HepG2 (cell line): Measurements from ENCODE around the gene FUT1. TPM values are rescaled to one million over a fixed set of nuclear protein-coding genes. Genes with fewer than 3 reads are reported as not detected.

ENCODE experiments used
- ATF1 ChIP-seq: IDR thresholded peaks from 2 replicates; pipeline ENCODE4 v1.6.1; 2016; ENCODE audit warnings: mild to moderate bottlenecking, control low read depth
- CC2D1A ChIP-seq: sonication (generic); formaldehyde crosslinking; IDR thresholded peaks from 2 replicates; pipeline ENCODE4 v1.8.1; 2023; ENCODE audit warnings: mild to moderate bottlenecking, missing genetic modification reagents
- EEA1 ChIP-seq: sonication (generic); formaldehyde crosslinking; IDR thresholded peaks from 2 replicates; pipeline ENCODE4 v1.5.1; 2020; ENCODE audit warnings: mild to moderate bottlenecking, missing genetic modification reagents, borderline replicate concordance
- ETV5 ChIP-seq: IDR thresholded peaks from 2 replicates; pipeline ENCODE4 v1.6.1; 2018; ENCODE audit warnings: missing biosample characterization, missing genetic modification reagents, inconsistent platforms, borderline replicate concordance
- GABPA ChIP-seq, 2 experiments: IDR thresholded peaks; 2 replicates each; pipeline ENCODE4 v1.6.1; 2011 to 2016; ENCODE audit warnings: low read depth in 2 of 2, low read length in 1 of 2, missing biosample characterization in 1 of 2, missing genetic modification characterization in 1 of 2
- HNF4A ChIP-seq: sonication (generic); formaldehyde crosslinking; IDR thresholded peaks from 2 replicates; pipeline ENCODE4 v1.4.0; 2020; ENCODE audit warnings: missing genetic modification reagents
- JDP2 ChIP-seq: sonication (generic); formaldehyde crosslinking; IDR thresholded peaks from 2 replicates; pipeline ENCODE4 v1.8.1; 2022; ENCODE audit warnings: missing genetic modification reagents, borderline replicate concordance
- SP4 ChIP-seq: sonication (generic); formaldehyde crosslinking; IDR thresholded peaks from 2 replicates; pipeline ENCODE4 v1.8.1; 2023; ENCODE audit warnings: mild to moderate bottlenecking, missing genetic modification reagents
- YY1 ChIP-seq: IDR thresholded peaks from 2 replicates; pipeline ENCODE4 v1.6.1; 2011; ENCODE audit warnings: low read length, low read depth, moderate library complexity, mild to moderate bottlenecking; ENCODE audit not compliant: insufficient read depth, insufficient replicate concordance
- ZBTB7B ChIP-seq: sonication (generic); formaldehyde crosslinking; IDR thresholded peaks from 2 replicates; pipeline ENCODE4 v1.4.0; 2020; ENCODE audit warnings: missing genetic modification reagents
- ZC3H13 ChIP-seq: sonication (generic); formaldehyde crosslinking; IDR thresholded peaks from 2 replicates; pipeline ENCODE4 v1.8.1; 2023; ENCODE audit warnings: mild to moderate bottlenecking, missing genetic modification reagents, moderate library complexity
- ZNF225 ChIP-seq: sonication (generic); formaldehyde crosslinking; IDR thresholded peaks from 2 replicates; pipeline ENCODE4 v1.4.0; 2020; ENCODE audit warnings: mild to moderate bottlenecking, missing genetic modification reagents
- ZNF33A ChIP-seq: sonication (generic); formaldehyde crosslinking; IDR thresholded peaks from 2 replicates; pipeline ENCODE4 v1.5.1; 2020; ENCODE audit warnings: missing genetic modification reagents, mild to moderate bottlenecking, moderate library complexity, borderline replicate concordance
- ZNF572 ChIP-seq: sonication (generic); formaldehyde crosslinking; IDR thresholded peaks from 2 replicates; pipeline ENCODE4 v1.5.1; 2020; ENCODE audit warnings: mild to moderate bottlenecking, missing genetic modification reagents
- ZNF790 ChIP-seq: sonication (generic); formaldehyde crosslinking; IDR thresholded peaks from 2 replicates; pipeline ENCODE4 v1.8.0; 2022; ENCODE audit warnings: missing genetic modification reagents, mild to moderate bottlenecking, borderline replicate concordance
- ZNF850 ChIP-seq: sonication (generic); formaldehyde crosslinking; conservative IDR thresholded peaks from 2 replicates; pipeline ENCODE4 v1.9.0; 2021; ENCODE audit warnings: mild to moderate bottlenecking, missing genetic modification reagents
- ZSCAN22 ChIP-seq: sonication (generic); formaldehyde crosslinking; IDR thresholded peaks from 2 replicates; pipeline ENCODE4 v1.4.0; 2020; ENCODE audit warnings: mild to moderate bottlenecking, missing genetic modification reagents
- polyA plus RNA-seq, 8 experiments: library from polyadenylated mRNA; depleted of rRNA in 3 of 8; stranded (reverse) in 7 of 8; unstranded in 1 of 8; fragments of >200 nt; fragmentation: Illumina TruSeq in 4 of 8; extraction: Trizol in 4 of 8; gene quantifications; 2 replicates each; pipeline versions ENCODE4 v1.2.1 to v1.2.3, GENCODE V29; 2011 to 2016; ENCODE audit warnings: low read depth in 4 of 8, missing spikeins in 1 of 8, mixed read lengths in 1 of 8; ENCODE audit not compliant: insufficient read depth in 1 of 8
- total RNA-seq, 5 experiments: library from RNA; depleted of rRNA; stranded (reverse); fragments of >200 nt; fragmentation: Illumina TruSeq; extraction: Trizol; gene quantifications; 2 replicates each; pipeline ENCODE4 v1.2.3, GENCODE V29; 2016; ENCODE audit warnings: low read depth in 1 of 5
- TF ChIP-seq, protein P1 (sequence below): sonication (generic); formaldehyde crosslinking; conservative IDR thresholded peaks from 2 replicates; pipeline ENCODE4 v1.8.1; 2023; ENCODE audit warnings: missing genetic modification reagents
- TF ChIP-seq, protein P2 (sequence below): fragments of 450-650 bp; IDR thresholded peaks from 2 replicates; pipeline ENCODE4 v1.6.1; 2016
- TF ChIP-seq, protein P3 (sequence below): IDR thresholded peaks from 2 replicates; pipeline ENCODE4 v1.6.1; 2018; ENCODE audit warnings: missing genetic modification reagents, mild to moderate bottlenecking, missing compliant biosample characterization
- TF ChIP-seq, protein P4 (sequence below): sonication (generic); formaldehyde crosslinking; IDR thresholded peaks from 2 replicates; pipeline ENCODE4 v1.5.0; 2020; ENCODE audit warnings: mild to moderate bottlenecking, missing genetic modification reagents
- TF ChIP-seq, protein P5 (sequence below): IDR thresholded peaks from 2 replicates; pipeline ENCODE4 v1.6.1; 2016; ENCODE audit warnings: missing genetic modification reagents, missing compliant biosample characterization

FUT1 gene
- total and polyA plus RNA-seq, 2 of the 13 experiments (the other 11 are each of a cell fraction or from before 2014, with no cell fraction given): 0.07 to 1.1 TPM

DNA sequence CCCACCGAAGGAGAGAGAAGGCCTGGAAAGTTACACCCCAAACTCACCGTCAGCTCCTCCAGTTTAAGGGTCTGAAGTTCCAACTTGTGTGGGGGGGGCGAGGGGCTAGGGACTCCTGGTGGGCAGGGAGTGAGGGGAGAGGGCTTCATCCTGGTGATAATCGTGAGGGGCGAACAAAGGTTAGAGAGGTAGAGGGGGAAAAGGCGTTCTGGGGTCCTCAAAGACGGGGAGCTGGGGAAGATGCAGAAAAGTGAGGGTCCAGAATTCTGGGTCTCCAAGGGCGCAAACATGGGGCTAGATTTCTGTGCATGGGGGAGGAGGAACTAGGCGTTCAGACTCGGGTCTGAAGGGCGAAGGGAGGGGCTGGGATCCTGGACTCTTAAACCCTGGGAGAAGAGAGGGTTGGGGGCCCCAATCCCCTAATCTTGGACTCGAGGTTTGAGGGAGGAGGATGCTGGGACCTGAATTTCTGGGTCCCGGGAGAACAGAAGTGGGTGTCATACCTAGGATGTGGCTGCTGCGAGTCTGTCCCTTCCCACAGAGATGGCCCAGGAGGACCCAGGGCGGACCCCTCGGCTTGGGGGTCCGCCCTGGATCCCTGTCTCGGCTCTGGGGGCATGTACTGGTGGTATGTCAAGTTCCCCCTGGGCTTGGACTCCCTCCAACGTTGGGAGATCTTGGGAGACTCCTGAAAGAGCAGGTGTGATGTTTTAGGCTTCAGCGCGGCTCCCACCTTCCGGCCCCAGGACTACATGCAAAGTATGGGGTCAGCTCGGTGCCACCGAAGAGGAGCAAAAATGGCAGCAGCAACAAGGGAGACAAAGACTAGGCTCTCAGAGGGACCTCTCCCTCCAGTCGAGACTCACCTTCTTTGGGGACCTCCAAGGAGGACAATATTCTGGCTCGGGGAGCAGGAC lies 37.4 kb downstream of the FUT1 start (continued):
- TF ChIP-seq SP4 (CRISPR knock-in tag) (peak; percentile 52; the same call in 1 of the 2 replicates), YY1 (peak; percentile 43), ZNF572 (CRISPR knock-in tag) (peak; percentile 93), GABPA (IDR thresholded peaks at IDR 0.05; ENCODE audit: low read depth, low read length) (no peak), GABPA (CRISPR knock-in tag; IDR thresholded peaks at IDR 0.05; ENCODE audit: low read depth) (no peak), HNF4A (CRISPR knock-in tag) (peak; percentile 51), ZC3H13 (CRISPR knock-in tag) (no peak), ZNF225 (no peak), ZNF790 (CRISPR knock-in tag) (0 out of 2 replicates have a peak, but pooled peaks have one; percentile 11), EEA1 (peak; percentile 63; the same call in 1 of the 2 replicates), JDP2 (CRISPR knock-in tag) (no peak), ZSCAN22 (no peak), ZBTB7B (CRISPR knock-in tag) (peak; percentile 54; the same call in 1 of the 2 replicates), ATF1 (CRISPR knock-in tag) (no peak), ZNF33A (no peak), ZNF850 (peak; percentile 92), ETV5 (0 out of 2 replicates have a peak, but pooled peaks have one; percentile 6), CC2D1A (CRISPR knock-in tag) (no peak)
- TF ChIP-seq, protein P1, sequence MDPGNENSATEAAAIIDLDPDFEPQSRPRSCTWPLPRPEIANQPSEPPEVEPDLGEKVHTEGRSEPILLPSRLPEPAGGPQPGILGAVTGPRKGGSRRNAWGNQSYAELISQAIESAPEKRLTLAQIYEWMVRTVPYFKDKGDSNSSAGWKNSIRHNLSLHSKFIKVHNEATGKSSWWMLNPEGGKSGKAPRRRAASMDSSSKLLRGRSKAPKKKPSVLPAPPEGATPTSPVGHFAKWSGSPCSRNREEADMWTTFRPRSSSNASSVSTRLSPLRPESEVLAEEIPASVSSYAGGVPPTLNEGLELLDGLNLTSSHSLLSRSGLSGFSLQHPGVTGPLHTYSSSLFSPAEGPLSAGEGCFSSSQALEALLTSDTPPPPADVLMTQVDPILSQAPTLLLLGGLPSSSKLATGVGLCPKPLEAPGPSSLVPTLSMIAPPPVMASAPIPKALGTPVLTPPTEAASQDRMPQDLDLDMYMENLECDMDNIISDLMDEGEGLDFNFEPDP (CRISPR knock-in tag): no peak
- TF ChIP-seq, protein P2, sequence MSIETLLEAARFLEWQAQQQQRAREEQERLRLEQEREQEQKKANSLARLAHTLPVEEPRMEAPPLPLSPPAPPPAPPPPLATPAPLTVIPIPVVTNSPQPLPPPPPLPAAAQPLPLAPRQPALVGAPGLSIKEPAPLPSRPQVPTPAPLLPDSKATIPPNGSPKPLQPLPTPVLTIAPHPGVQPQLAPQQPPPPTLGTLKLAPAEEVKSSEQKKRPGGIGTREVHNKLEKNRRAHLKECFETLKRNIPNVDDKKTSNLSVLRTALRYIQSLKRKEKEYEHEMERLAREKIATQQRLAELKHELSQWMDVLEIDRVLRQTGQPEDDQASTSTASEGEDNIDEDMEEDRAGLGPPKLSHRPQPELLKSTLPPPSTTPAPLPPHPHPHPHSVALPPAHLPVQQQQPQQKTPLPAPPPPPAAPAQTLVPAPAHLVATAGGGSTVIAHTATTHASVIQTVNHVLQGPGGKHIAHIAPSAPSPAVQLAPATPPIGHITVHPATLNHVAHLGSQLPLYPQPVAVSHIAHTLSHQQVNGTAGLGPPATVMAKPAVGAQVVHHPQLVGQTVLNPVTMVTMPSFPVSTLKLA: no peak
- TF ChIP-seq, protein P3, sequence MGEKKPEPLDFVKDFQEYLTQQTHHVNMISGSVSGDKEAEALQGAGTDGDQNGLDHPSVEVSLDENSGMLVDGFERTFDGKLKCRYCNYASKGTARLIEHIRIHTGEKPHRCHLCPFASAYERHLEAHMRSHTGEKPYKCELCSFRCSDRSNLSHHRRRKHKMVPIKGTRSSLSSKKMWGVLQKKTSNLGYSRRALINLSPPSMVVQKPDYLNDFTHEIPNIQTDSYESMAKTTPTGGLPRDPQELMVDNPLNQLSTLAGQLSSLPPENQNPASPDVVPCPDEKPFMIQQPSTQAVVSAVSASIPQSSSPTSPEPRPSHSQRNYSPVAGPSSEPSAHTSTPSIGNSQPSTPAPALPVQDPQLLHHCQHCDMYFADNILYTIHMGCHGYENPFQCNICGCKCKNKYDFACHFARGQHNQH (CRISPR knock-in tag): no peak
- TF ChIP-seq, protein P4, sequence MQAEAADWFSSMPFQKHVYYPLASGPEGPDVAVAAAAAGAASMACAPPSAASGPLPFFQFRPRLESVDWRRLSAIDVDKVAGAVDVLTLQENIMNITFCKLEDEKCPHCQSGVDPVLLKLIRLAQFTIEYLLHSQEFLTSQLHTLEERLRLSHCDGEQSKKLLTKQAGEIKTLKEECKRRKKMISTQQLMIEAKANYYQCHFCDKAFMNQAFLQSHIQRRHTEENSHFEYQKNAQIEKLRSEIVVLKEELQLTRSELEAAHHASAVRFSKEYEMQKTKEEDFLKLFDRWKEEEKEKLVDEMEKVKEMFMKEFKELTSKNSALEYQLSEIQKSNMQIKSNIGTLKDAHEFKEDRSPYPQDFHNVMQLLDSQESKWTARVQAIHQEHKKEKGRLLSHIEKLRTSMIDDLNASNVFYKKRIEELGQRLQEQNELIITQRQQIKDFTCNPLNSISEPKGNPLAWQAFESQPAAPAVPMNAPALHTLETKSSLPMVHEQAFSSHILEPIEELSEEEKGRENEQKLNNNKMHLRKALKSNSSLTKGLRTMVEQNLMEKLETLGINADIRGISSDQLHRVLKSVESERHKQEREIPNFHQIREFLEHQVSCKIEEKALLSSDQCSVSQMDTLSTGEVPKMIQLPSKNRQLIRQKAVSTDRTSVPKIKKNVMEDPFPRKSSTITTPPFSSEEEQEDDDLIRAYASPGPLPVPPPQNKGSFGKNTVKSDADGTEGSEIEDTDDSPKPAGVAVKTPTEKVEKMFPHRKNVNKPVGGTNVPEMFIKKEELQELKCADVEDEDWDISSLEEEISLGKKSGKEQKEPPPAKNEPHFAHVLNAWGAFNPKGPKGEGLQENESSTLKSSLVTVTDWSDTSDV (CRISPR knock-in tag): no peak; the same call in 1 of the 2 replicates
- TF ChIP-seq, protein P5, sequence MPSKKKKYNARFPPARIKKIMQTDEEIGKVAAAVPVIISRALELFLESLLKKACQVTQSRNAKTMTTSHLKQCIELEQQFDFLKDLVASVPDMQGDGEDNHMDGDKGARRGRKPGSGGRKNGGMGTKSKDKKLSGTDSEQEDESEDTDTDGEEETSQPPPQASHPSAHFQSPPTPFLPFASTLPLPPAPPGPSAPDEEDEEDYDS (CRISPR knock-in tag): peak; percentile 28; the same call in 1 of the 2 replicates
